Daoy (cell line): ENCODE measurements around the gene NCK2. TPM values are rescaled to one million over a fixed set of nuclear protein-coding genes. Genes with fewer than 3 reads are reported as not detected.

Experiments
- DNase-seq: peaks from one replicate; pipeline ENCODE4 v3.0.0-alpha.2; 2015; ENCODE audit warnings: low read depth
- total RNA-seq: library from RNA; depleted of rRNA; stranded (reverse); fragments of >200 nt; shearing (Covaris generic); gene quantifications from 2 replicates; pipeline ENCODE4 v1.2.3, GENCODE V29; 2014

The NCK2 gene
- total RNA-seq, 1 experiment from 2014 or later = 25.7 TPM

GRCh38 chr2:105924271-105924670, 179.6 kb downstream of the NCK2 start:
- no peak for DNase-seq

- DNase-seq = no peak
Measured at GRCh38 chr2:105924932-105925331, 180.2 kb downstream of the NCK2 start.

- DNase-seq = no peak
Measured at GRCh38 chr2:105925390-105925789, 180.7 kb downstream of the NCK2 start.

GRCh38 chr2:105926960-105927678, 182.4 kb downstream of the NCK2 start:
- no peak for DNase-seq

GRCh38 chr2:105928086-105928485, 183.4 kb downstream of the NCK2 start:
- no peak for DNase-seq

- DNase-seq = no peak
Measured at GRCh38 chr2:105928563-105928962, 183.9 kb downstream of the NCK2 start.

- DNase-seq = peak; percentile 26
Measured at GRCh38 chr2:105929516-105929915, 184.8 kb downstream of the NCK2 start.

GRCh38 chr2:105932582-105932981, 187.9 kb downstream of the NCK2 start:
- no peak for DNase-seq

- DNase-seq = no peak
Measured at GRCh38 chr2:105933906-105934305, 189.2 kb downstream of the NCK2 start.

GRCh38 chr2:105934467-105934866, 189.8 kb downstream of the NCK2 start:
- no peak for DNase-seq

GRCh38 chr2:105935063-105935462, 190.4 kb downstream of the NCK2 start:
- no peak for DNase-seq

- no peak for DNase-seq
Measured at GRCh38 chr2:105936954-105937353, 192.2 kb downstream of the NCK2 start.

GRCh38 chr2:105937498-105938097, 192.9 kb downstream of the NCK2 start:
- DNase-seq = no peak
